Cardiac fibroblast (primary cell): ENCODE measurements around the gene RNF144B.

ENCODE experiments used
- DNase-seq, 2 donors: peaks; one replicate each; pipeline versions ENCODE4 v3.0.0 to v3.0.0-alpha.2; 2010; ENCODE audit warnings: low read depth in 2 of 2
- H3K4me3 ChIP-seq, 2 donors: replicated peaks in 1 of 2; 1 replicate in 1 of 2; 2 replicates in 1 of 2; pipeline ENCODE4 v1.5.1; 2011; ENCODE audit warnings: low read depth in 2 of 2, low read length in 2 of 2, mild to moderate bottlenecking in 2 of 2, moderate library complexity in 1 of 2
- CTCF ChIP-seq: IDR thresholded peaks from one replicate; pipeline ENCODE4 v1.5.1; 2011; ENCODE audit warnings: low read depth, mild to moderate bottlenecking, low read length, inconsistent platforms

The RNF144B gene

GRCh38 chr6:18387061-18387721 is at the start of gene RNF144B:
TSS of gene RNF144B (plus strand) at chr6:18387350. CDS start at chr6:18399535, 12,185 bp downstream.
- H3K4me3 ChIP-seq, result peak within 1 kb of the TSS; percentile 51 to 67
- peak; percentile 63 to 69 for DNase-seq
- TF ChIP-seq CTCF, result no peak

- no peak overlapping the region for H3K4me3 ChIP-seq
- TF ChIP-seq CTCF, result no peak
- no peak for DNase-seq
Observed at GRCh38 chr6:18339599-18339998, 47.6 kb upstream of the RNF144B start.

DNA sequence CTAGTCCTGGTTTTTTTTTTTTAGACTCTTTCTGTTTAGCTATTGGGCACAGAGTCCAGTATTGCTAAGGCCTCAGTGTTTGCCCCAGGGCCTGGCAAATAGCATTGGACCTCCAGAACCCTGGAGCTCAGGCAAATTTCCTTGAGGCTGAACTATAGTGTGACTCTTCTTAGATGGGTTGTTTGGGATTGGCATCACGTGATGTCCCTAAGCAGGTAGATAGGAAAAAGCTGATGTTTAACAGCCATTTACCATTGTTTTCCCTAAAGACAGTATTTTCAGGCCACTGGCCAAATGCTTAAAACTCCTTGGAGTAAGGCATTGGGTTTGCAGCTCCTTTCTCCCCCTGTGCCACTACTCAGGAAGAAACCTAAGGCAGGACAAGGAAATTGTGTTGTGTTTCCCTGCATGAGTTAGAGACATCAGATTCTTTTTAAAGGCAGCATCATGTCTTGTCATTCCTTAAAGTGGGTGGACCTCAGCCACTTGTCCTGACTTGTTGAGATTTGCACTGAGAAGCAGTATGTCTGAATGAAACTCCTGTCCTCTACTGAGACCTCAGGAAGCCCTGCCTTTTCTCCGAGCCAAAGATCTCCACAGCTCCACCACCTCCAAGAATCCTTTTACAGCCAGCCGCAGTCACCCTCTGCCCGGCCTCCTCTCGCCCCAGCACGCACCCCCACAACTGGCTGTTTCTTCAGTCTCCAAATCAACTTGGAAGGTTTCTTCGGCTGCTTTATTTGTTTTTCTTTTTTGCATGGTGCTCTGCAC is 46.2 kb upstream of the RNF144B start:
- no peak overlapping the region for H3K4me3 ChIP-seq
- DNase-seq, result no peak
- no peak for TF ChIP-seq CTCF

DNA sequence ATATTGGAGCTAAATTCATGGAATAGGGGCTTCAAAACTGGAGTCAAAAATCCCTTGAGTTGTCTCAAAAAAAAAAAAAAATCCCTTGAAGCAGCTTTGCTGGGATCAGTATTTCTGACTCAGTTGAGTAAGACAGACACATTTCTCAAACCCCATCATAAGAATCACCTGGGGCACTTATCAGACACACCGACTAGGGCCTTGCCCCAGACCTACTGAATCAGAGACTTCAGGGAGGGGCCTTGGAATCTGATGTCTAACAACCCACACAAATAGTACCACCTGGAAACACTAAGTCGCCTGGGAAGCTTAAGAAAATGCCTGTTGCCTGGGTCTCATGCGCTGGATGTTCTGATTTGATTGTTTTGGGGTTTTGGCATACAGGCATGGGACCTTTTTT is 44.9 kb upstream of the RNF144B start:
- no peak for DNase-seq
- no peak overlapping the region for H3K4me3 ChIP-seq
- no peak for TF ChIP-seq CTCF

DNA sequence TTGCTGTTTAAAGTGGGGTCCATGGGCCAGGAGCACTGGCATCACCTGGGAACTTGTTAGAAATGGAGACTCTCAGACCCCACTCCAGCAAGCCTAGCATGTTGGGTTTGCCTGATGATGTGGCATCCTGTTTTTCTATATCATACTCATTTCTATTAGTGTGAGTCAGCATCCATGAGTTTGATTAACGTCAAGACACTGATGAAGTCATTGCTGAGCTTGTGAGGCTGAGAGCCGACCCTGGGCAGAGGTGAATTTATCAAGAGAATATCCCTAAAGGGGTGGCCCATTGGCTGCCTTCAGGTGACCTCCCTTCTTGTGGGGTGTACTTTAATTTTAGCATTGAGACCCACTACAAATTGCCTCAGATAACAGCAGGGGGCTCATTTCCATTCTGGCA is 43.4 kb upstream of the RNF144B start:
- no peak overlapping the region for H3K4me3 ChIP-seq
- peak; percentile 14 to 86 for DNase-seq
- TF ChIP-seq CTCF, result no peak

DNA sequence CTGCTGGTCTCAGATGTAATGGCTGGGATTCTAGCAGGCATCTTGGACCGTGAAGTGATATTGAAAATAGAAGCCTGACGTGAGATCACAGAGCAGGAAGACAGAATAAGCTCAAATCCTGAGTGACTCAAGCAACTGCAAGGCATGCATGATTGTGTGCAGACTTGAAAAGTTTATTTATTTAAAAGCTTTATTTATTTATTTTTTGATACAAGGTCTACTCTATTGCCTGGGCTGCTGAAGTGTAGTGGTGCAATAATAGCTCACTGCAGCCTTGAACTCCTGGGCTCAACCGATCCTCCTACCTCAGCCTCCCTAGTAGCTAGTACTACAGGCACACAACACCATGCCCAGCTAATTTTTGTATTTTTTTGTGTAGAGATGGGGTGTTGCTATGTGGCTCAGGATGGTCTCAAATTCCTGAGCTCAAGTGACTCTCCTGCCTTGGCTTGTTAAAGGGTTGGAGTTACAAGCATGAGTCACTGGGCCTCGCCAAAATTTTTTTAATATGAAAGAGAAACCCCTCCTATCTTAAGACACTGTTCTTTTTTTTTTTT is 40.1 kb upstream of the RNF144B start:
- H3K4me3 ChIP-seq, result no peak overlapping the region
- TF ChIP-seq CTCF, result no peak
- DNase-seq, result peak in 1 of 2 donors; percentile 56
